ENCODE measurements around the gene CIAPIN1.
"Not testable (repeated sequence)": the region's sequence is repeated elsewhere in the genome, so short reads cannot be mapped to it uniquely, and the experiment has no call there.

Gene CIAPIN1

DNA sequence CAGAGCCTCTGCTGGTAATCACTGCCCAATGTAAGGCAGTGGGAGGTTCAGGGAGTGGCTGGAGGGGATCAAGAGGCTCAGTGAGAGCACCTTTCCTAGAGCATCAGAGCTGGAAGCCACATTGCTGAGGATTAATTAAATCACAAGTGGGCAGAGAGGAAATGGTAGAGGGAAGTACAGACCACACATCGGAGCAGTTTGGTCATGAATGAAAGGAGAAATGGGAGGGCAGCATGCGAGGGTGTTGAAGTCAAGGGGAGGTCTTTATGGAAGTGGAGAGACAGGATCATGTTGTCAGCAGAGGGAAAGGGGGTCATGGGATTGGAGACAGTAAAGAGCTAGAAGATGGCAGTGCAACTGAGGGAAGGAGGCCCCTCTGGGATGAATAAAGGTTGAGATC, 40.3 kb downstream of the CIAPIN1 start:
- DNase-seq (ENCODE audit: low read depth) = no peak

- DNase-seq (ENCODE audit: low read depth) = no peak
Measured at GRCh38 chr16:57405097-57405496, 42.1 kb downstream of the CIAPIN1 start.

DNA sequence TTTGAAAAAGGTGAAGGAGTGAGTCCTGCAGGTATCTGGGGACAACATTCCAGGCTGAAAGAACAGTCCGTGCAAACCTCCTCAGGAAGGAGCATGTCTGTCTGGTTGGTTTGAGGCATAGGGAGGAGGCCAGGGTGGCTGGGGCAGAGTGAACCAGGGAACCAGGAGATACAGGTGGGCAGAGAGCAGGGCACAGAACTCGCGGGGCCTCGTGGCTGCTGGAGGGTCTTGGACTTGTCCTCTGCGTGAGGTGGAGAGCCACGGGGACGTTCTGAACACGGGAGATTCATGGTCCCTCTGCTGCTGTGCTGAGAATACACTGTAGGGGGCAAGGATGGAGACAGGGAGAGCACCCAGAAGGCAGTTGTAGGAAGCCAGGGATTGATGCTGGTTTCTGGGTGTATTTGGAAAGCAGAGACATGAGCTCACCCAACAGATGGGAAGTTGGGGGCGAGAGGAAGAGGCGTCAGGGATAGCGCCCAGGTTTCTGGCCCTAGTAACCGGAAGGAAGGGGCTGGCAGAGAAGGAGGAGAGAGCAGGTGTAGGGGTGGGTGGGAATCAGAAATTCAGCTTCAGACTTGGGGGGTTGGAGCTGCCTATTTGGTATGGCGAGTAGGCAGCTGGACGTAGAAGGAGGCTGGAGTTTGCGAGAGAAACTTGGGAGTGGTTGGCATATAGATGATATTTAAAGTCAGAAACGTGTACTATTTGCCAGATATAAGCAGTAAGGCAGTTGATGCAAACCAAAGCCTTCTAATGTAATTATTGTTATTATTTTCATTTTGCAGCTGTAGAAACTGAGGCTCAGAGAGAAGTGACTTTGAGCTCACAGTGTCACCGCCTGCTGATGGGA, 43.0 kb downstream of the CIAPIN1 start, which contains the start of gene CCL17:
Gene CCL17 (plus strand): TSS at position 803 of the 853 bp plus-strand sequence. CDS start 9,166 bp downstream, outside the sequence.
- DNase-seq (ENCODE audit: low read depth) = no peak

DNA sequence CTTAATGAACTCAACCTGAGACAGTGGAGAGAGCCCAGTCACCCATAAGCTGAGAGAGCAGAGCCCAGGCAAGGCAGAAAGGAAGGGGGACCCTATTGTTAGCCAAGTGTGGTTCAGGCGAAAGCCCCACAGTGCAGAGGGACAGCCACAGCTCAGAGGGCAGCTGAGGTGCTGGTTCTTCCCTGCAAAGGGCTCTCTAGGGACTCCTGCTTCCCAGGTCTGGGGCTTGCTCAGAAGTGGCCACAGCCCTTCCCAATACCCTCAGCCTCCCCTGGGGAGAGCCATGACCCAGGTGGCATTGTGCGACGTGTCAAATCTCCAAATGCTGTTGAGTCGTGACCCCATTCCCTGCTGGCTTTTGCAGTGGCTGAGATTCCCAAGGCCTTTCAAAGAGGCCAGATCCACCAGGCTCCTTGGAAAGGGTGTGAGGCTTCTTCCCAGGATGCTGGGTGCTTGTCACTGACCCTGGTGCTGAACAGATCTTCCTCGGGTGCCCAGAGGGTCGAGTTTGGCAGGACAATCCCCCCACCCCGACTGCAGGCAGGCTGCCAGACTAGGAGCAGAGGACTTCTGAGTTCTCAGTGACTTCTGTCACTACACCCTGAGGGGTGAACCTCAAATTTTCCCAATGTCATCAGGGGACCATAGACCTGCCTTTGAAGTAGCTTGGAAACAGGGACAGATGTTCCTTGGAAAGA, 45.1 kb downstream of the CIAPIN1 start:
- DNase-seq (ENCODE audit: low read depth) = no peak

DNA sequence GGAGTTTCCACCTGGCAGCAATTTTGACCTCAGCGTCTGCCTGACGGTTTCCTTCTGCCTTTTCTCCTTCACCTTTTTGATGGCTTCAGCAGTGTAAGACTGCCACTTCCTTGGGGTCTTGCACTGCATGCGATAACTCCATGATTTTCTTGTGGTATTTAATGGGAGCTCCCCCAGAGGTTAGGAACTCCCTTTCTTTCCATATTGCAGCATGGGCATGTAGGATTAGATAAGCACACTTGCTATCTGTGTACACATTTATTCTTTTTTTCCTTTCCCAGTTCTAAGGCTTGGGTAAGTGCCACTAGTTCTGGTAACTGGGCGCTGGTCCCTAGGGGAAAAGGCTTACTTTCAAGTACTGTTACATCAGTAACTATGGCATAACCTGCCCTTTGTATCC, 49.7 kb downstream of the CIAPIN1 start:
- DNase-seq (ENCODE audit: low read depth) = not testable (repeated sequence)

- DNase-seq (ENCODE audit: low read depth) = no peak
Measured at GRCh38 chr16:57396786-57397185, 50.4 kb downstream of the CIAPIN1 start.

DNA sequence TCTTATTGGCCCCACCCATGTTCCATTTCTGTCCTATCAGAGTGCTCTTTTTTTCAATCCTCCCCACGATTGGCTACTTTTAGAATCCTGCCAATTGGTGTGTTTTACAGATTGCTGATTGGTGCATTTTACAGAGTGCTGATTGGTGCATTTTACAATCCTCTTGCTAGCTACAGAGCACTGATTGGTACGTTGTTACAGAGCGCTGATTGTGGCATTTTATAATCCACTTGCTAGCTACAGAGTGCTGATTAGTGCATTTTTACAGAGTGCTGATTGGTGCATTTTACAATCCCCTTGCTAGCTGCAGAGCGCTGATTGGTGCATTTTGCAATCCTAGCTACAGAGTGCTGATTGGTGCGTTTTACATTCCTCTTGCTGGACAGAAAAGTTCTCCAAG, 52.2 kb downstream of the CIAPIN1 start:
- DNase-seq (ENCODE audit: low read depth) = no peak

DNA sequence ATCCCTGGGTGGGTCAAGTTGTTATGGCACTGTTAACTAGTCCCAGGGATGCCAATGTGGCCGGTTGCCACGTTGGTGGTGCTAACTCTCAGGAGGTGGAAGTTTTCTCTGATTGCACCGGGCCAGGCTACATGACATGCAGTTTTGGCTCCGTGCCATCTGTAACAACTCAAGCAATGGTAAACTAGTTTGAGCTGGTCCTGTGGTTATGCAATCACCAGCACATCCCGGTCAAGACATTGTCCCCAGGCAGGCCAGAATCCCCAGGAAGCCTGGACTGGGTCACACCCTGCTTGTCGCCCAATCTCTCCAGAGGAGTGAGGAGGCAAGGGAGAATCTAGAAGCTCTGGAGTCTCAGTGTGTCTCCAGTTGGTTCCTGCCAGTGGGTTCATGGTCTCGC, 52.7 kb downstream of the CIAPIN1 start:
- DNase-seq (ENCODE audit: low read depth) = no peak

DNA sequence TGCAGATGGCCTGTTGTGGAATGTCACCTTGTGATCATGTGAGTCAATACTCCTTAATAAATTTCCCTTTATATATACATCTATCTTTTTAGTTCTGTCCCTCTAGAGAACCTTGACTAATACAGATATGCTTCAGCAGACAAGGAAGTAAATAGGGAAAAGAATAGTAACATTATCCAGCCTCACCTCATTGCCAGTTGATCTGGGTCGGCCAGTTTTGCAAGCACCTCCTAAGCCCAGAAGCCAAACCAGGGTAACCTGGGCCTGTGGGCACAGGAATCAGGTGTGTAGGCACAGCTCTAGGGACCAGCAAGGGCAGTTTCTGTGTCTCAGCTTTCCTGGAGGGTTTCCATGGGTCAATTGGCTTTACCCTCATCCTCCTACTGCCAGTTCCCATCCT, 54.5 kb downstream of the CIAPIN1 start:
- DNase-seq (ENCODE audit: low read depth) = no peak

DNA sequence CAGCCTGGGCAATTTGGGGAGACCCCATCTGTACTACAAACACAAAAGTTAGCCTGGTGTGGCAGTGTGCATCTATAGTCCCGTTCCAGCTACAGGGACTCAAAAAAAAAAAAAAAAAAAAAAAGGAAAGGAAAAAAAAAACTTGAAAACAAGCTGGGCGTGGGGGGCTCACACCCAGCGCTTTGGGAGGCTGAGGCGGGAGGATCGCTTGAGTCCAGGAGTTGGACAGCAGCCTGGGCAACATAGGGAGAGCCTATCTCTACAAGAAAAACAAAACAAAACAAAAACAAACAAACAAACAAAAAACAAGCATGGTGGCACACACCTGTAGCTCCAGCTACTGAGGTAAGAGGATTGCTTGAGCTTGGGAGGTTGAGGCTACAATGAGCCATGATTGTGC, 55.5 kb downstream of the CIAPIN1 start:
- DNase-seq (ENCODE audit: low read depth) = no peak

GRCh38 chr16:57391300-57391699, 55.9 kb downstream of the CIAPIN1 start:
- no peak for DNase-seq (ENCODE audit: low read depth)

- no peak for DNase-seq (ENCODE audit: low read depth)
Measured at GRCh38 chr16:57390636-57391295, 56.4 kb downstream of the CIAPIN1 start.

- no peak for DNase-seq (ENCODE audit: low read depth)
Measured at GRCh38 chr16:57389087-57389468, 58.1 kb downstream of the CIAPIN1 start.

DNA sequence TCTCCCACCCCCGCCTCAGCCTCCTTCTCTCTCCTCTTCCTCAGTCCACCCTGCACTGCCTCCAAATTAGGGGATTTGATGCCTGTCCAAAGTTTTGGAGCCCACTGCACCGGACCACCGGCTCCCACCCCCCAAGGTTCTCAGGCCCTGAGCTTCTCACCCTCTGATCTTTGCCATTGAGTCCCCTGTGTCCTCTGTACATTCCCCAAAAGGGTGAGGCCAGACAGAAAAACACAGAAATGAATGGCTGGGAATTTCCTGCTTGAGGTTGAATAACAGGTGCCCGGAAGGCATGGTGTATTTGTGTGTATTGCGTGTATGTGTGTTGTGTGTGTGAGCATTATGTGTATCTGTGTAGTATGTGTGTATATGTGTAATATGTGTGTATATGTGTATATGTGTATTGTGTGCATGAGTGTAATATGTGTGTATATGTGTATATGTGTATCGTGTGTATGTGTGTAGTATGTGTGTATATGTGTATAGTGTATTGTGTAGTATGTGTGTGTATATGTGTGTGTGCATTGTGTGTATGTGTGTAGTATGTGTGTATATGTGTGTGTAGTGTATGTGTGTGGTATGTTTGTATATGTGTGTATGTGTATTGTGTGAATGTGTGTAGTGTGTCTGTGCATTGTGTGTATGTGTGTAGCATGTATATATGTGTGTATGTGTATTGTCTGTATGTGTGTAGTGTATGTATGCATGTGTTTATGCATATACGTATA, 58.7 kb downstream of the CIAPIN1 start:
- no peak for DNase-seq (ENCODE audit: low read depth)

GRCh38 chr16:57387598-57388354, 59.4 kb downstream of the CIAPIN1 start:
- DNase-seq (ENCODE audit: low read depth) = no peak

DNA sequence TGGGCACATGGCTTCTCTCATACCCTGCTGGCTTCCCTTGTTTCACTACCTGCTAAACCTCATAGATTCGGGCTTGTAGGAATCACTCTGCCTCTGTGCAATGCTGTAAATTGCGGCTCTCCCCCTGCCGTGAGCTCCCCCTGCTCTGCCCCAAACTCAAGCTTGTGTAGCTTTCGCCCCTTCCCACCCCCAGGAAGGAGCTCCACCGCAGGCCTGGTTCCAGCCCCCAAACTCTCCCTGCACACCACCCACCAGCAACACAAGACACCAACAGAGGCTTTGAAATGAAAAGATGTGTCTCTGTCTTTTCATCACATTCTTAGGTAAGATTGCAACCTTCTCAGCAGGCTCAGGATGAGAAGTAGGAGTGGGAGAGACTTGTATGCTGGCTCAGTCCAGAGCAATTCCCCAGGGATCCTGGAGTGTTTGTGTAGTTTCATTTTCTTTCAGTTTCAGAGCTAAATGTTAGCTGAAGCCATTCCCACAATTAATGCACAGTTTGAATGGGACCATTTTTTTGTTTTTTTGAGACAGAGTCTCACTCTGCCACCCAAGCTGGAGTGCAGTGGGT, 60.7 kb downstream of the CIAPIN1 start:
- no peak for DNase-seq (ENCODE audit: low read depth)

GRCh38 chr16:57385083-57385482, 62.1 kb downstream of the CIAPIN1 start:
- no peak for DNase-seq (ENCODE audit: low read depth)

GRCh38 chr16:57384248-57385070, 62.7 kb downstream of the CIAPIN1 start:
- no peak for DNase-seq (ENCODE audit: low read depth)

GRCh38 chr16:57383276-57384247, 63.6 kb downstream of the CIAPIN1 start:
- no peak for DNase-seq (ENCODE audit: low read depth)

All from non-pigmented ciliary epithelial cell (primary cell).